GM12878 (cell line): ENCODE results near the gene KASH5. TPM values are rescaled to one million over a fixed set of nuclear protein-coding genes. Genes with fewer than 3 reads are reported as not detected.
"Not testable (repeated sequence)": the region's sequence is repeated elsewhere in the genome, so short reads cannot be mapped to it uniquely, and the experiment has no call there.

ENCODE experiments used
- ATAC-seq: fragments of 200-7000 bp; cut with Tn5 transposase; 3 replicates; pipeline ENCODE4 v1.9.1; 2020; ENCODE audit warnings: mild to moderate bottlenecking, moderate library complexity
- BruUV-seq: library from RNA; stranded (reverse); fragments of 400-500 nt; replicated peaks from 2 replicates; lab custom pipeline; 2021; lab: Mats Ljungman, UMichigan
- CTCF ChIA-PET: fragments of 300-600 bp; sonication (Branson Sonifier 250); formaldehyde crosslinking; extraction: SDS; loops from one replicate; lab custom pipeline; 2021; ENCODE audit warnings: inconsistent platforms; lab: Yijun Ruan, JAX
- POLR2A ChIA-PET: fragments of 350-600 bp; formaldehyde crosslinking; extraction: SDS; loops from one replicate; lab custom pipeline; 2021; ENCODE audit warnings: inconsistent platforms; lab: Charles Lee
- RAD21 ChIA-PET: fragments of 300-600 bp; sonication (Branson Sonifier 250); formaldehyde crosslinking; loops from one replicate; lab custom pipeline; 2023; ENCODE audit warnings: antibody characterized with exemption; ENCODE audit not compliant: unreplicated experiment; lab: Charles Lee
- SMC1A ChIA-PET: fragments of 300-600 bp; sonication (Branson Sonifier 250); formaldehyde crosslinking; loops from one replicate; lab custom pipeline; 2023; ENCODE audit not compliant: unreplicated experiment, uncharacterized antibody; lab: Charles Lee
- DNase-seq: peaks from one replicate; pipeline ENCODE4 v3.0.0-alpha.2; 2011; ENCODE audit warnings: low read depth, low spot score
- FAIRE-seq: peaks from 3 replicates; lab custom pipeline; 2011; peaks lifted over from hg19 to GRCh38; lab: Jason Lieb, UNC
- H2AFZ ChIP-seq: 2 replicates; pipeline ENCODE4 v1.6.0; 2011; ENCODE audit warnings: low read depth, low read length, control low read depth; ENCODE audit not compliant: control insufficient read depth
- H3K27ac ChIP-seq: 2 replicates; pipeline ENCODE4 v1.5.1; 2011; ENCODE audit warnings: control low read depth; ENCODE audit not compliant: control insufficient read depth, insufficient read depth
- H3K27me3 ChIP-seq, 2 experiments: replicated peaks in 1 of 2; 2 replicates each; pipeline versions ENCODE4 v1.6.0 to v1.6.1; 2011; ENCODE audit warnings: low read length in 1 of 2; ENCODE audit not compliant: control insufficient read depth in 2 of 2, insufficient read depth in 2 of 2
- H3K36me3 ChIP-seq, 2 experiments: 2 replicates each; pipeline ENCODE4 v1.5.1; 2011; ENCODE audit warnings: low read length in 1 of 2; ENCODE audit not compliant: control insufficient read depth in 2 of 2, insufficient read depth in 2 of 2
- H3K4me1 ChIP-seq: 2 replicates; pipeline ENCODE4 v1.6.1; 2011; ENCODE audit warnings: mild to moderate bottlenecking, low read length, moderate library complexity, mixed read lengths; ENCODE audit not compliant: control insufficient read depth, insufficient read depth
- H3K4me2 ChIP-seq: 2 replicates; pipeline ENCODE4 v1.6.0; 2011; ENCODE audit warnings: control low read depth; ENCODE audit not compliant: control insufficient read depth, insufficient read depth
- H3K4me3 ChIP-seq: fragments of 200-600 bp; sonication (generic); 2 replicates; pipeline ENCODE4 v1.5.1; 2016
- H3K79me2 ChIP-seq: 2 replicates; pipeline ENCODE4 v1.6.0; 2011; ENCODE audit warnings: low read length; ENCODE audit not compliant: control insufficient read depth, insufficient read depth
- H3K9ac ChIP-seq: 2 replicates; pipeline ENCODE4 v1.8.0; 2011; ENCODE audit warnings: low read length, control low read depth, mixed read lengths; ENCODE audit not compliant: control insufficient read depth, insufficient read depth
- H3K9me3 ChIP-seq: replicated peaks from 3 replicates; pipeline ENCODE4 v1.5.1; 2011; ENCODE audit warnings: mild to moderate bottlenecking, low read length; ENCODE audit not compliant: control insufficient read depth, insufficient read depth
- H4K20me1 ChIP-seq: 2 replicates; pipeline ENCODE4 v1.6.0; 2011; ENCODE audit not compliant: control insufficient read depth, insufficient read depth
- BCL11A ChIP-seq: IDR thresholded peaks from 2 replicates; pipeline ENCODE4 v1.6.1; 2011; ENCODE audit warnings: low read depth, low read length
- HCFC1 ChIP-seq: fragments of 150-350 bp; IDR thresholded peaks from 2 replicates; pipeline ENCODE4 v1.6.1; 2014; ENCODE audit warnings: low read length
- RFX5 ChIP-seq: IDR thresholded peaks from 2 replicates; pipeline ENCODE4 v1.6.1; 2011; ENCODE audit warnings: low read depth, low read length, improper control_type of control experiment
- SIX5 ChIP-seq: IDR thresholded peaks from 2 replicates; pipeline ENCODE4 v1.6.1; 2011; ENCODE audit warnings: mild to moderate bottlenecking, low read depth, low read length, moderate library complexity; ENCODE audit not compliant: severe bottlenecking
- SREBF1 ChIP-seq: IDR thresholded peaks from 2 replicates; pipeline ENCODE4 v1.6.1; 2012; ENCODE audit warnings: mild to moderate bottlenecking, low read length
- WRNIP1 ChIP-seq: IDR thresholded peaks from 2 replicates; pipeline ENCODE4 v1.6.1; 2011; ENCODE audit warnings: low read depth, low read length, improper control_type of control experiment, borderline replicate concordance
- YY1 ChIP-seq: IDR thresholded peaks from 2 replicates; pipeline ENCODE4 v1.6.1; 2011; ENCODE audit warnings: low read depth, mild to moderate bottlenecking, low read length
- ZBTB40 ChIP-seq: fragments of 450-650 bp; IDR thresholded peaks from 2 replicates; pipeline ENCODE4 v1.6.1; 2016; ENCODE audit warnings: mild to moderate bottlenecking, moderate library complexity, borderline replicate concordance
- WGBS: methylation state at CpG from one replicate; pipeline ENCODE4 v1.1.6; 2016; ENCODE audit warnings: low lambda C conversion rate; ENCODE audit not compliant: insufficient replicate concordance, insufficient coverage; ENCODE audit errors: missing lambda C conversion rate; 5-methylcytosine and 5-hydroxymethylcytosine counted together
- in situ Hi-C: fragments of 300-500 bp; cut with MboI; formaldehyde crosslinking; loops from 9 replicates; pipeline ENCODE4 v1.14.3; 2018; ENCODE audit warnings: mixed read lengths
- intact Hi-C: fragments of 100-400 bp; cut with micrococcal nuclease; formaldehyde crosslinking; loops from one replicate; pipeline ENCODE4 v1.14.2; 2022; ENCODE audit not compliant: unreplicated experiment
- polyA plus RNA-seq, 11 experiments: library from polyadenylated mRNA; depleted of rRNA in 4 of 11; unstranded in 6 of 11; stranded (reverse) in 5 of 11; fragments of >200 nt; fragmentation: Nextera tagmentation in 4 of 11; fragmentation: Illumina TruSeq in 1 of 11; extraction: Ambion mirVana in 4 of 11; extraction: Trizol in 1 of 11; gene quantifications; 1 replicate in 1 of 11; 2 replicates in 10 of 11; pipeline versions ENCODE4 v1.2.1 to v1.2.3, GENCODE V29; 2011 to 2016; ENCODE audit warnings: inconsistent platforms in 2 of 11, missing spikeins in 2 of 11, low read depth in 1 of 11
- total RNA-seq, 4 experiments: library from RNA; depleted of rRNA in 3 of 4; stranded (reverse); fragments of >200 nt in 3 of 4; fragmentation: Illumina TruSeq in 1 of 4; extraction: Trizol in 1 of 4; gene quantifications; 2 replicates each; pipeline versions ENCODE4 v1.2.1 to v1.2.3, GENCODE V29; 2013 to 2021

The KASH5 gene
- total and polyA plus RNA-seq, 10 of the 15 experiments (the other 5 are each of a cell fraction or from before 2014, with no cell fraction given) = 0.03 to 0.06 (median 0.05) TPM; not detected in 7

GRCh38 chr19:49458567-49458903, 70.5 kb downstream of the KASH5 start (continued):
- TF ChIP-seq ZBTB40 (peak; percentile 75; the same call in 1 of the 2 replicates), WRNIP1 (no peak)

- SMC1A ChIA-PET = interaction anchor here (9.0 kb wide), 1 partner anchor 10 kb away, joined by 53 read pairs; no protein-coding TSS in a partner anchor
- no peak for FAIRE-seq
Observed at GRCh38 chr19:49459388-49459787, 71.3 kb downstream of the KASH5 start.

GRCh38 chr19:49461130-49461529, 73.1 kb downstream of the KASH5 start:
- H3K9ac ChIP-seq, SMC1A ChIA-PET, H3K79me2 ChIP-seq, H3K36me3 ChIP-seq, H2AFZ ChIP-seq, DNase-seq, FAIRE-seq, intact Hi-C loops, BruUV-seq, H3K4me3 ChIP-seq, RAD21 ChIA-PET, in situ Hi-C loops, H3K4me2 ChIP-seq, H3K9me3 ChIP-seq, H3K27me3 ChIP-seq, H3K27ac ChIP-seq, ATAC-seq, POLR2A ChIA-PET, H4K20me1 ChIP-seq: not testable (repeated sequence)
- WGBS = no CpG with 5 or more reads among the region's 1 CpG
- H3K4me1 ChIP-seq = peaks cover 18% of the 10 kb centered on the region
- CTCF ChIA-PET = interaction anchor here (0.9 kb wide), 1 partner anchor 9 kb away, joined by 4 read pairs; no protein-coding TSS in a partner anchor

More at GRCh38 chr19:49459388-49459787, 71.3 kb downstream of the KASH5 start:
- Histone ChIP-seq H3K79me2 (peaks cover 5% of the 10 kb centered on the region), H3K4me3 (no peak overlapping the region), H3K4me1 (peaks cover 22% of the 10 kb centered on the region), H2AFZ (no peak overlapping the region), H4K20me1 (no peaks in the 10 kb centered on the region), H3K36me3 (peaks cover 0 to 5% of the 10 kb centered on the region in 2 experiments), H3K9ac (no peak overlapping the region), H3K27ac (no peak overlapping the region), H3K27me3 (no peaks in the 10 kb centered on the region), H3K4me2 (no peak overlapping the region), H3K9me3 (no peaks in the 10 kb centered on the region)
- 0 out of 3 replicates have a peak, but pooled peaks have one; percentile 28 for ATAC-seq
- POLR2A ChIA-PET = interaction anchor here (0.6 to 2.7 kb wide), 3 partner anchors 11 to 408 kb away, joined by 3 to 15 read pairs (median 4); partner anchors contain the start of gene PNKP
- BruUV-seq = no TSS peak
- CTCF ChIA-PET = interaction anchor here (1.4 to 4.9 kb wide), 3 partner anchors 10 to 111 kb away, joined by 4 to 31 read pairs (median 20); partner anchors contain the start of gene FLT3LG
- DNase-seq = no peak
- intact Hi-C loops (no loop called here), in situ Hi-C loops (no loop called here)
- 92% methylated on average over 12 of the region's 12 CpGs for WGBS
- TF ChIP-seq YY1 (peak; percentile 51; the same call in 1 of the 2 replicates), RFX5 (no peak), HCFC1 (peak; percentile 42; the same call in 1 of the 2 replicates), SIX5 (peak; percentile 40), SREBF1 (no peak), BCL11A (no peak)
- RAD21 ChIA-PET = no interaction called here
